ENCODE results near the gene ZDHHC14.
A peak's percentile ranks its signal among the peaks of the same experiment; 100 is the strongest.

ZDHHC14 gene

GRCh38 chr6:157613011-157613522 is 232.1 kb downstream of the ZDHHC14 start:
- H3K4me3 ChIP-seq (ENCODE audit: low read depth, low read length): peak overlapping the region; percentile 78
- peak overlapping the region; percentile 89 for H2AFZ ChIP-seq (ENCODE audit: low read length, unreplicated experiment)
- peaks cover 26% of the 10 kb centered on the region for H3K4me1 ChIP-seq (ENCODE audit: control insufficient read depth, insufficient read depth, low read length, unreplicated experiment)
- no peaks in the 10 kb centered on the region for H3K36me3 ChIP-seq (ENCODE audit: insufficient read depth, low read length)
- no peaks in the 10 kb centered on the region for H3K27me3 ChIP-seq (ENCODE audit: insufficient read depth, low read length)
- peak overlapping the region; percentile 96 for H3K27ac ChIP-seq (ENCODE audit: low read depth, low read length)
- no peaks in the 10 kb centered on the region for H3K79me2 ChIP-seq (ENCODE audit: control insufficient read depth, insufficient read depth, low read length, unreplicated experiment)

DNA sequence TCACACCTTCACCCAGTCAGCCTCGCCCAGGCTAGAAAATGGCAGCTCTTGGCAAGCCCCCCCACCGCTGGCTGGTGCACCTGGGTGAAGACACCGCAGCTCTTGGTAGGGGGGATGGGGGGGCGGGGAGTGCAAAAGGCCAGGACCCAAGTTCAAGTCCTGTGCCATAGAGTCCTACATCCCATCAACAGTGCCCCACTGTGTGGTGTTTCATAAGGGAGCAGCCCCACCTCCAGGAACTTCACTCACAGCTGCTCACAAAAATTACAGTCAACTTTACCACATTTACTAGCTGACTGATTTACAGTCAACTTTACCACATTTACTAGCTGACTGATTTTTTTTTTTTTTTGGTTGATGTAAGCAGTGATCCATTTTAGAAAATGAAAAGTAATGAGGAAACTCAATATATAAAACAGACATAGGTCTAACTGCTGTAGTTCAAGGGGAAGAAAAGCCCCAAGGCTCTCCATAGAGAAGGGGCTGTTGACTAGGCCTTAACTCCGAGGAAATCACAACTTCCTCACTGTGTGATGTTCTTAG is 233.1 kb downstream of the ZDHHC14 start:
- 0 out of 2 replicates have a peak overlapping the region, but pooled peaks have one; percentile 78 for H3K4me3 ChIP-seq (ENCODE audit: low read depth, low read length)

GRCh38 chr6:157615420-157615769 is 234.4 kb downstream of the ZDHHC14 start:
- Histone ChIP-seq H3K27me3 (ENCODE audit: insufficient read depth, low read length) (no peaks in the 10 kb centered on the region), H3K4me3 (ENCODE audit: low read depth, low read length) (no peak overlapping the region), H3K36me3 (ENCODE audit: insufficient read depth, low read length) (no peaks in the 10 kb centered on the region), H2AFZ (ENCODE audit: low read length, unreplicated experiment) (no peak overlapping the region), H3K79me2 (ENCODE audit: control insufficient read depth, insufficient read depth, low read length, unreplicated experiment) (no peaks in the 10 kb centered on the region), H3K27ac (ENCODE audit: low read depth, low read length) (no peak overlapping the region), H3K4me1 (ENCODE audit: control insufficient read depth, insufficient read depth, low read length, unreplicated experiment) (peaks cover 26% of the 10 kb centered on the region)

More for the DNA sequence above, 233.1 kb downstream of the ZDHHC14 start:
- peak overlapping the region; percentile 96 for H3K27ac ChIP-seq (ENCODE audit: low read depth, low read length)
- no peaks in the 10 kb centered on the region for H3K79me2 ChIP-seq (ENCODE audit: control insufficient read depth, insufficient read depth, low read length, unreplicated experiment)
- peaks cover 26% of the 10 kb centered on the region for H3K4me1 ChIP-seq (ENCODE audit: control insufficient read depth, insufficient read depth, low read length, unreplicated experiment)
- H3K27me3 ChIP-seq (ENCODE audit: insufficient read depth, low read length): no peaks in the 10 kb centered on the region
- no peaks in the 10 kb centered on the region for H3K36me3 ChIP-seq (ENCODE audit: insufficient read depth, low read length)
- no peak overlapping the region for H2AFZ ChIP-seq (ENCODE audit: low read length, unreplicated experiment)

DNA sequence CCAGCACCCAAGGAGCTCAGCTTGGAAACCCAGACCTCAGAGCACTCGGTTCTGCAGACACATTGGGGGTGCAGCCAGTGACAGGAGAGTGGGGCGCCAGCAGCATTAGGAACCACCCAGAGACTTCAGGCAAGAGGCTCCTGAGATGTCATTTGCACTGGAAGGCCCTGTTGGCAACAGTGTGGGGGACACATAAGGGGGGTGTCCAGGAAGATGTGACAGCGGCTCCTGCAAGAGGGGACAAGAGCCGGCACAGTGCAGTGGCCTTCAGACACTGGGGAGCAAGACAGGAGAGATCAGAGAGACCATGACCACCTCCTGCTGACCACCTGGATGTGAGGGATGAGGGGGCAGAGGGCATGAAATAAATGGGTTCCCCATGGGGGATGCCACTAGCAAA is 235.0 kb downstream of the ZDHHC14 start:
- Histone ChIP-seq H3K4me3 (ENCODE audit: low read depth, low read length) (no peak overlapping the region), H3K36me3 (ENCODE audit: insufficient read depth, low read length) (no peaks in the 10 kb centered on the region), H3K27ac (ENCODE audit: low read depth, low read length) (no peak overlapping the region), H3K79me2 (ENCODE audit: control insufficient read depth, insufficient read depth, low read length, unreplicated experiment) (no peaks in the 10 kb centered on the region), H3K27me3 (ENCODE audit: insufficient read depth, low read length) (no peaks in the 10 kb centered on the region), H2AFZ (ENCODE audit: low read length, unreplicated experiment) (no peak overlapping the region), H3K4me1 (ENCODE audit: control insufficient read depth, insufficient read depth, low read length, unreplicated experiment) (peaks cover 26% of the 10 kb centered on the region)

- H3K79me2 ChIP-seq (ENCODE audit: control insufficient read depth, insufficient read depth, low read length, unreplicated experiment): no peaks in the 10 kb centered on the region
- H3K4me3 ChIP-seq (ENCODE audit: low read depth, low read length): no peak overlapping the region
- no peaks in the 10 kb centered on the region for H3K36me3 ChIP-seq (ENCODE audit: insufficient read depth, low read length)
- no peaks in the 10 kb centered on the region for H3K27me3 ChIP-seq (ENCODE audit: insufficient read depth, low read length)
- no peaks in the 10 kb centered on the region for H3K4me1 ChIP-seq (ENCODE audit: control insufficient read depth, insufficient read depth, low read length, unreplicated experiment)
- H3K27ac ChIP-seq (ENCODE audit: low read depth, low read length): no peak overlapping the region
- H2AFZ ChIP-seq (ENCODE audit: low read length, unreplicated experiment): no peak overlapping the region
Measured at GRCh38 chr6:157620944-157621343, 240.0 kb downstream of the ZDHHC14 start.

GRCh38 chr6:157621406-157621805 is 240.4 kb downstream of the ZDHHC14 start:
- Histone ChIP-seq H3K4me3 (ENCODE audit: low read depth, low read length) (no peak overlapping the region), H3K27ac (ENCODE audit: low read depth, low read length) (no peak overlapping the region), H2AFZ (ENCODE audit: low read length, unreplicated experiment) (no peak overlapping the region), H3K36me3 (ENCODE audit: insufficient read depth, low read length) (no peaks in the 10 kb centered on the region), H3K79me2 (ENCODE audit: control insufficient read depth, insufficient read depth, low read length, unreplicated experiment) (no peaks in the 10 kb centered on the region), H3K27me3 (ENCODE audit: insufficient read depth, low read length) (no peaks in the 10 kb centered on the region), H3K4me1 (ENCODE audit: control insufficient read depth, insufficient read depth, low read length, unreplicated experiment) (no peaks in the 10 kb centered on the region)

DNA sequence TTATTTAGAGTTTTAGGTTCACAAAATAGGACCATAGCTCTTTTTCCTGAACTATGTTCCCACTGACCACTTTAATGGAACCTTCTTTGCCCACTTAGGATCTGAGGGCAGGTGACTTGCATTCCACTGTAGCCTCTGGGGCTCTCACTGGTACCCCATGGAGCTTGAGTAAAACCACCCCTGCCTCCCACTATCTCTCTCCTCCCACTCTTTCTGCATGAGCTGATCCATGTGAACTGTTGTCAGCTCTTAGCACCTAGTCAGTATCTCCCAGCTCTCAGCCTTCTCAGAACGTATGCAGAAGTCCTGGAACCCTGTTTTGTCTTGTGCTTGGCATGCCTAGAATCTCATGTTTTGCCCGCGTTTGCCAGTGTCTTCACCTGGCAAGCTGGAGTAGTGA is 241.4 kb downstream of the ZDHHC14 start:
- H2AFZ ChIP-seq (ENCODE audit: low read length, unreplicated experiment): no peak overlapping the region
- H3K36me3 ChIP-seq (ENCODE audit: insufficient read depth, low read length): no peaks in the 10 kb centered on the region
- H3K27me3 ChIP-seq (ENCODE audit: insufficient read depth, low read length): no peaks in the 10 kb centered on the region
- no peak overlapping the region for H3K27ac ChIP-seq (ENCODE audit: low read depth, low read length)
- no peaks in the 10 kb centered on the region for H3K79me2 ChIP-seq (ENCODE audit: control insufficient read depth, insufficient read depth, low read length, unreplicated experiment)
- no peak overlapping the region for H3K4me3 ChIP-seq (ENCODE audit: low read depth, low read length)
- H3K4me1 ChIP-seq (ENCODE audit: control insufficient read depth, insufficient read depth, low read length, unreplicated experiment): no peaks in the 10 kb centered on the region

DNA sequence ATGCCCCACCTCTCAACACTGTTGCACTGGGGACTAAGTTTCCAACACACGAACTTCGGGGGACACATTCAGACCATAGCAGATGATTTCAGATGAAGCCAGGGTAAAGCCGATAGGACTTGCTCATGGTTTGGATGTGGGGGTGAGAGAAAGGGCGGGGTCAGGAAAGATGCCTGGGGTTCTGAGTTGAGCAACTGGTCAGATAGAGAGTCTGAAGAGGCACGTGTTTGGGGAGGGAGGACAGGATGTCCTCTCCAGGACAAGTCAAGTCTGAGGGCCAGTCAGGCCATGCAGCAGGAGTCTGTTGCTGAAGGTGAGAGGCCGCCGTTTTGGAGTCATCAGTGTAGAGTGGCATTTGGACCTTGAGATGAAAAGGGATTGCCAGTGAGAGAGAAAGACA is 244.1 kb downstream of the ZDHHC14 start:
- H3K79me2 ChIP-seq (ENCODE audit: control insufficient read depth, insufficient read depth, low read length, unreplicated experiment): no peaks in the 10 kb centered on the region
- H3K36me3 ChIP-seq (ENCODE audit: insufficient read depth, low read length): no peaks in the 10 kb centered on the region
- H2AFZ ChIP-seq (ENCODE audit: low read length, unreplicated experiment): no peak overlapping the region
- H3K4me1 ChIP-seq (ENCODE audit: control insufficient read depth, insufficient read depth, low read length, unreplicated experiment): no peaks in the 10 kb centered on the region
- H3K27ac ChIP-seq (ENCODE audit: low read depth, low read length): no peak overlapping the region
- H3K27me3 ChIP-seq (ENCODE audit: insufficient read depth, low read length): no peaks in the 10 kb centered on the region
- H3K4me3 ChIP-seq (ENCODE audit: low read depth, low read length): no peak overlapping the region

- Histone ChIP-seq H3K27me3 (ENCODE audit: insufficient read depth, low read length) (no peaks in the 10 kb centered on the region), H3K4me3 (ENCODE audit: low read depth, low read length) (peak overlapping the region; percentile 63), H3K79me2 (ENCODE audit: control insufficient read depth, insufficient read depth, low read length, unreplicated experiment) (no peaks in the 10 kb centered on the region), H3K4me1 (ENCODE audit: control insufficient read depth, insufficient read depth, low read length, unreplicated experiment) (no peaks in the 10 kb centered on the region), H2AFZ (ENCODE audit: low read length, unreplicated experiment) (peak overlapping the region; percentile 14), H3K36me3 (ENCODE audit: insufficient read depth, low read length) (no peaks in the 10 kb centered on the region), H3K27ac (ENCODE audit: low read depth, low read length) (no peak overlapping the region)
Measured at GRCh38 chr6:157625764-157626163, 244.8 kb downstream of the ZDHHC14 start.

DNA sequence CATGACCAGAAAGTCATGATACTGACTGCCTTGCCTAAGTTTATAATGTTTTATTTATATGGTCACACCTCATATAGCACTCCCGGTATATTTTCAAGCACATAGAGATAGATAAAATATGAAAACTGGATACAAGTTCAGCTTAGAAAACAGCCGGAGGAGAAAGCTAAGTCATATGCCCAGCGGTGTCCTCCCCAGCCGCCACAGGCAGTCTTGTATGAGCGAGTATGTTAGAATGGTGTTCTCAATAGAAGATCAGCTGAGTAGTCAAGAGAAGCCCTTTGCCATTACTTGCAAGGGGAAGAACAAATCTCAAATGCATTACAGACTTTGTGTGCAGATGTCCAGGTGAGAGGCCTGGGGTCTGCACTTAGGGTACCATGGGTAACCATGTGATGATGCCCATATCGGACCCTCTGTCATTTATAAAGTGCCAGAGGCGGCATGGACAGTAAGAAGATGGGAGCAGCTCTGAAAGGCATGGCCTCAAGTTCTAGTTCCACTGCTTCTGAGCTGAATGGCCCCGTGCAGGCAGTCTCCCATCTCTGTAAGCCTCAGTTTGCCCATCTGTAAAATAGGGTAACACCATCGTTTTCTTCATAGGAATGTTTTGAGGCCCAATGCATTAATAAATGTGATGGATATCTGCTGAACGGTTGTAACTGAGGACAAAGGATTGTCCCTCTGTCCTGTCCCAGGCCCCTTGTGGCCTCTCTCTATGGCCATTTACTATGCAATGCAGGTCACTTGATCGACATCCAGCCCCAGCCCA is 246.4 kb downstream of the ZDHHC14 start:
- H3K27ac ChIP-seq (ENCODE audit: low read depth, low read length): no peak overlapping the region
- H2AFZ ChIP-seq (ENCODE audit: low read length, unreplicated experiment): no peak overlapping the region
- H3K79me2 ChIP-seq (ENCODE audit: control insufficient read depth, insufficient read depth, low read length, unreplicated experiment): no peaks in the 10 kb centered on the region
- no peaks in the 10 kb centered on the region for H3K27me3 ChIP-seq (ENCODE audit: insufficient read depth, low read length)
- no peaks in the 10 kb centered on the region for H3K4me1 ChIP-seq (ENCODE audit: control insufficient read depth, insufficient read depth, low read length, unreplicated experiment)
- H3K36me3 ChIP-seq (ENCODE audit: insufficient read depth, low read length): no peaks in the 10 kb centered on the region
- H3K4me3 ChIP-seq (ENCODE audit: low read depth, low read length): no peak overlapping the region

DNA sequence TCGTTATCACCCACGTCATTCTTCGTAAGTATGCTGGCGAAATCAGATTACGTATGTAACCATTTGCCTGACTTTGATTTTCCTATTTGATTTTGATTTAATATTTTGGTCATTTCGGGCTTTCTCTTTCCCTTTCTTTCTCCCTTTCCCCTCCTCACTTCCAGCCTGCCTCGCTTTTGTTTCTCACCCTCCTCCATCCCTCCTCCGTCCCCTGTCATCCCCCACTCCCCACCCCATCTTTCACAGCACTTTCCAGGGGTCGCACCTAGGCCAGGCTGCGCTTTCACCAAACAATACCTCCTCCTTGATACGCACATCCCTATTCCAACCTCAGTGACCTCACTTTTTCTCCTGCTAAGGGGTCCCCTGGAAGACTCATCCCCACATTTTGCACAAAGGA is 247.5 kb downstream of the ZDHHC14 start:
- no peaks in the 10 kb centered on the region for H3K27me3 ChIP-seq (ENCODE audit: insufficient read depth, low read length)
- H3K79me2 ChIP-seq (ENCODE audit: control insufficient read depth, insufficient read depth, low read length, unreplicated experiment): no peaks in the 10 kb centered on the region
- no peak overlapping the region for H2AFZ ChIP-seq (ENCODE audit: low read length, unreplicated experiment)
- H3K27ac ChIP-seq (ENCODE audit: low read depth, low read length): no peak overlapping the region
- no peak overlapping the region for H3K4me3 ChIP-seq (ENCODE audit: low read depth, low read length)
- peaks cover 8% of the 10 kb centered on the region for H3K4me1 ChIP-seq (ENCODE audit: control insufficient read depth, insufficient read depth, low read length, unreplicated experiment)
- H3K36me3 ChIP-seq (ENCODE audit: insufficient read depth, low read length): no peaks in the 10 kb centered on the region

Data from ACC112 (cell line).